HepG2 (cell line): ENCODE data around the gene PRR23E. TPM values are rescaled to one million over a fixed set of nuclear protein-coding genes. Genes with fewer than 3 reads are reported as not detected.

Experiments
- ATAC-seq: fragments of 200-7000 bp; cut with Tn5 transposase; 3 replicates; pipeline ENCODE4 v1.9.1; 2020; ENCODE audit warnings: mild to moderate bottlenecking, moderate library complexity
- BruUV-seq: library from RNA; stranded (reverse); fragments of 400-500 nt; replicated peaks from 2 replicates; lab custom pipeline; 2021; lab: Mats Ljungman, UMichigan
- CTCF ChIA-PET: fragments of 300-600 bp; formaldehyde crosslinking; extraction: SDS; loops from one replicate; lab custom pipeline; 2021; ENCODE audit warnings: low total read pairs, inconsistent platforms, low intra/inter-chr PET ratio; lab: Yijun Ruan, JAX
- POLR2A ChIA-PET: fragments of 350-600 bp; sonication (Branson Sonifier 250); formaldehyde crosslinking; loops from one replicate; lab custom pipeline; 2020; ENCODE audit warnings: antibody characterized with exemption, inconsistent platforms; lab: Yijun Ruan, JAX
- DNase-seq: peaks from one replicate; pipeline ENCODE4 v3.0.0-alpha.2; 2015; ENCODE audit warnings: low spot score
- FAIRE-seq: peaks from 3 replicates; lab custom pipeline; 2011; peaks lifted over from hg19 to GRCh38; lab: Jason Lieb, UNC
- H2AFZ ChIP-seq: one replicate; pipeline ENCODE4 v1.6.1; 2011; ENCODE audit warnings: low read length, inconsistent platforms
- H3K27ac ChIP-seq: fragments of 300-600 bp; 3 replicates; pipeline ENCODE4 v1.8.0; 2011; ENCODE audit warnings: mixed run types, mild to moderate bottlenecking, mixed read lengths, low read length, inconsistent platforms; ENCODE audit not compliant: insufficient read depth; ENCODE audit errors: extremely low read length
- H3K27me3 ChIP-seq, 2 experiments: fragments of 200-600 bp in 1 of 2; 2 replicates in 1 of 2; 3 replicates in 1 of 2; pipeline versions ENCODE4 v1.6.0 to v1.8.0; 2011; ENCODE audit warnings: low read length in 2 of 2, mild to moderate bottlenecking in 2 of 2, moderate library complexity in 2 of 2, inconsistent platforms in 1 of 2; ENCODE audit not compliant: insufficient read depth in 2 of 2, control insufficient read depth in 1 of 2
- H3K36me3 ChIP-seq, 2 experiments: fragments of 200-600 bp in 1 of 2; replicated peaks in 1 of 2; 2 replicates in 1 of 2; 3 replicates in 1 of 2; pipeline versions ENCODE4 v1.5.1 to v1.8.0; 2011; ENCODE audit warnings: low read length in 2 of 2, inconsistent platforms in 1 of 2; ENCODE audit not compliant: insufficient read depth in 2 of 2, control insufficient read depth in 1 of 2
- H3K4me1 ChIP-seq: 2 replicates; pipeline ENCODE4 v1.5.1; 2012; ENCODE audit warnings: low read length, inconsistent platforms; ENCODE audit not compliant: insufficient read depth
- H3K4me2 ChIP-seq: 2 replicates; pipeline ENCODE4 v1.6.0; 2011; ENCODE audit warnings: low read depth, low read length, inconsistent platforms
- H3K4me3 ChIP-seq, 3 experiments: fragments of 200-600 bp in 1 of 3; sonication (generic), shearing (Covaris generic) in 1 of 3; replicated peaks in 1 of 3; 2 replicates each; pipeline ENCODE4 v1.5.1; 2011 to 2016; ENCODE audit warnings: low read length in 3 of 3, inconsistent platforms in 2 of 3, low read depth in 2 of 3, mild to moderate bottlenecking in 2 of 3, control low read depth in 1 of 3, mixed read lengths in 1 of 3; ENCODE audit not compliant: insufficient read depth in 1 of 3
- H3K79me2 ChIP-seq: one replicate; pipeline ENCODE4 v1.6.1; 2011; ENCODE audit warnings: low read length, inconsistent platforms; ENCODE audit not compliant: insufficient read depth
- H3K9ac ChIP-seq: 2 replicates; pipeline ENCODE4 v1.6.0; 2011; ENCODE audit warnings: mild to moderate bottlenecking, low read depth, low read length, inconsistent platforms; ENCODE audit not compliant: insufficient read depth
- H3K9me3 ChIP-seq: 2 replicates; pipeline ENCODE4 v1.5.1; 2012; ENCODE audit warnings: mild to moderate bottlenecking, low read length
- H4K20me1 ChIP-seq: 2 replicates; pipeline ENCODE4 v1.6.0; 2011; ENCODE audit warnings: inconsistent platforms, mild to moderate bottlenecking, low read length, moderate library complexity; ENCODE audit not compliant: insufficient read depth
- RNF2 ChIP-seq: fragments of 450-650 bp; conservative IDR thresholded peaks from 2 replicates; pipeline ENCODE4 v1.6.1; 2016; ENCODE audit warnings: low read depth
- ZBTB7B ChIP-seq: sonication (generic); formaldehyde crosslinking; IDR thresholded peaks from 2 replicates; pipeline ENCODE4 v1.4.0; 2020; ENCODE audit warnings: missing genetic modification reagents
- ZNF10 ChIP-seq: sonication (generic); formaldehyde crosslinking; IDR thresholded peaks from 2 replicates; pipeline ENCODE4 v1.4.0; 2020; ENCODE audit warnings: mild to moderate bottlenecking, low read depth, missing genetic modification reagents, borderline replicate concordance
- ZNF451 ChIP-seq: sonication (generic); formaldehyde crosslinking; IDR thresholded peaks from 2 replicates; pipeline ENCODE4 v1.5.0; 2020; ENCODE audit warnings: mild to moderate bottlenecking, missing genetic modification reagents
- ZNF790 ChIP-seq: sonication (generic); formaldehyde crosslinking; IDR thresholded peaks from 2 replicates; pipeline ENCODE4 v1.8.0; 2022; ENCODE audit warnings: missing genetic modification reagents, mild to moderate bottlenecking, borderline replicate concordance
- WGBS: methylation state at CpG from one replicate; pipeline ENCODE4 v1.1.6; 2017; ENCODE audit warnings: low lambda C conversion rate; 5-methylcytosine and 5-hydroxymethylcytosine counted together
- in situ Hi-C: cut with HindIII; loops from 2 replicates; pipeline ENCODE4 v1.10.0; 2017; ENCODE audit warnings: low pct_unique_long_range_greater_than_20kb; ENCODE audit not compliant: extremely low pct_ligation_motif_present
- intact Hi-C: fragments of 100-400 bp; cut with micrococcal nuclease; formaldehyde crosslinking; loops from one replicate; pipeline ENCODE4 v1.10.0; 2022; ENCODE audit not compliant: unreplicated experiment
- polyA plus RNA-seq, 8 experiments: library from polyadenylated mRNA; depleted of rRNA in 3 of 8; stranded (reverse) in 7 of 8; unstranded in 1 of 8; fragments of >200 nt; fragmentation: Illumina TruSeq in 4 of 8; extraction: Trizol in 4 of 8; gene quantifications; 2 replicates each; pipeline versions ENCODE4 v1.2.1 to v1.2.3, GENCODE V29; 2011 to 2016; ENCODE audit warnings: low read depth in 4 of 8, missing spikeins in 1 of 8, mixed read lengths in 1 of 8; ENCODE audit not compliant: insufficient read depth in 1 of 8
- total RNA-seq, 5 experiments: library from RNA; depleted of rRNA; stranded (reverse); fragments of >200 nt; fragmentation: Illumina TruSeq; extraction: Trizol; gene quantifications; 2 replicates each; pipeline ENCODE4 v1.2.3, GENCODE V29; 2016; ENCODE audit warnings: low read depth in 1 of 5
- TF ChIP-seq, protein P1 (sequence below): sonication (generic); formaldehyde crosslinking; IDR thresholded peaks from 2 replicates; pipeline ENCODE4 v1.5.0; 2020; ENCODE audit warnings: missing genetic modification reagents
- TF ChIP-seq, protein P2 (sequence below): sonication (generic); formaldehyde crosslinking; IDR thresholded peaks from 2 replicates; pipeline ENCODE4 v1.4.0; 2020; ENCODE audit warnings: missing genetic modification reagents, borderline replicate concordance
- TF ChIP-seq, protein P3 (sequence below): sonication (generic); formaldehyde crosslinking; conservative IDR thresholded peaks from 2 replicates; pipeline ENCODE4 v1.4.0; 2020; ENCODE audit warnings: missing genetic modification reagents
- TF ChIP-seq, protein P4 (sequence below): sonication (generic); formaldehyde crosslinking; IDR thresholded peaks from 2 replicates; pipeline ENCODE4 v1.5.1; 2020; ENCODE audit warnings: missing genetic modification reagents, mild to moderate bottlenecking, borderline replicate concordance

PRR23E gene
- total and polyA plus RNA-seq, 2 of the 13 experiments (the other 11 are each of a cell fraction or from before 2014, with no cell fraction given), result not detected

DNA sequence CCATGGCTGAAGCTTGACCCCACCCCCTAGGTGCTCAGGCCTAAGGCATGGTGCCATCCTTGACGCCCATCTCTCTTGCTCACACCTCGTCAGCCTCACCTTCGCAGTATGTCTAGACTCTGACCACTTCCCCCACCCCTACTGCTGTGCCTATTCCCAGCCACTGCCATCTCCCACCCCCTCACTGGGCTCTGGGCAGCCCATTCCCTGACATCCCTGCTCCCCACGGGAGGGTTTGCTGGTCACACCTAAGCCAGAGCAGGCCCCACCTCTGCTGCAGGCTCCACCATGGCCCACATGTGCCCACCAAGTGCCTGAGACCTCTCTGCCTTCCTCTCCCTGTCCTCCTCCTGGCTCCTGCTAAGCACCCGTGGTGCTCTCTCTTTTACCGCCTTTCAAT is 47.7 kb upstream of the PRR23E start:
- Histone ChIP-seq H3K36me3 (no peaks in the 10 kb centered on the region), H3K4me1 (no peaks in the 10 kb centered on the region), H3K27me3 (peaks cover 3 to 43% of the 10 kb centered on the region in 2 experiments; a peak in 4 of 5 replicates), H3K4me3 (no peak overlapping the region), H3K27ac (no peak overlapping the region), H3K9ac (no peak overlapping the region), H3K9me3 (no peaks in the 10 kb centered on the region), H3K4me2 (no peak overlapping the region), H4K20me1 (0 out of 2 replicates have a peak, but pooled peaks cover 5% of the 10 kb centered on the region)
- in situ Hi-C loops (no loop called here), intact Hi-C loops (no loop called here)
- BruUV-seq, result no TSS peak
- DNase-seq, result no peak
- FAIRE-seq, result no peak
- TF ChIP-seq, protein P1, sequence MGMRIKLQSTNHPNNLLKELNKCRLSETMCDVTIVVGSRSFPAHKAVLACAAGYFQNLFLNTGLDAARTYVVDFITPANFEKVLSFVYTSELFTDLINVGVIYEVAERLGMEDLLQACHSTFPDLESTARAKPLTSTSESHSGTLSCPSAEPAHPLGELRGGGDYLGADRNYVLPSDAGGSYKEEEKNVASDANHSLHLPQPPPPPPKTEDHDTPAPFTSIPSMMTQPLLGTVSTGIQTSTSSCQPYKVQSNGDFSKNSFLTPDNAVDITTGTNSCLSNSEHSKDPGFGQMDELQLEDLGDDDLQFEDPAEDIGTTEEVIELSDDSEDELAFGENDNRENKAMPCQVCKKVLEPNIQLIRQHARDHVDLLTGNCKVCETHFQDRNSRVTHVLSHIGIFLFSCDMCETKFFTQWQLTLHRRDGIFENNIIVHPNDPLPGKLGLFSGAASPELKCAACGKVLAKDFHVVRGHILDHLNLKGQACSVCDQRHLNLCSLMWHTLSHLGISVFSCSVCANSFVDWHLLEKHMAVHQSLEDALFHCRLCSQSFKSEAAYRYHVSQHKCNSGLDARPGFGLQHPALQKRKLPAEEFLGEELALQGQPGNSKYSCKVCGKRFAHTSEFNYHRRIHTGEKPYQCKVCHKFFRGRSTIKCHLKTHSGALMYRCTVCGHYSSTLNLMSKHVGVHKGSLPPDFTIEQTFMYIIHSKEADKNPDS (CRISPR knock-in tag), result no peak
- TF ChIP-seq, protein P2, sequence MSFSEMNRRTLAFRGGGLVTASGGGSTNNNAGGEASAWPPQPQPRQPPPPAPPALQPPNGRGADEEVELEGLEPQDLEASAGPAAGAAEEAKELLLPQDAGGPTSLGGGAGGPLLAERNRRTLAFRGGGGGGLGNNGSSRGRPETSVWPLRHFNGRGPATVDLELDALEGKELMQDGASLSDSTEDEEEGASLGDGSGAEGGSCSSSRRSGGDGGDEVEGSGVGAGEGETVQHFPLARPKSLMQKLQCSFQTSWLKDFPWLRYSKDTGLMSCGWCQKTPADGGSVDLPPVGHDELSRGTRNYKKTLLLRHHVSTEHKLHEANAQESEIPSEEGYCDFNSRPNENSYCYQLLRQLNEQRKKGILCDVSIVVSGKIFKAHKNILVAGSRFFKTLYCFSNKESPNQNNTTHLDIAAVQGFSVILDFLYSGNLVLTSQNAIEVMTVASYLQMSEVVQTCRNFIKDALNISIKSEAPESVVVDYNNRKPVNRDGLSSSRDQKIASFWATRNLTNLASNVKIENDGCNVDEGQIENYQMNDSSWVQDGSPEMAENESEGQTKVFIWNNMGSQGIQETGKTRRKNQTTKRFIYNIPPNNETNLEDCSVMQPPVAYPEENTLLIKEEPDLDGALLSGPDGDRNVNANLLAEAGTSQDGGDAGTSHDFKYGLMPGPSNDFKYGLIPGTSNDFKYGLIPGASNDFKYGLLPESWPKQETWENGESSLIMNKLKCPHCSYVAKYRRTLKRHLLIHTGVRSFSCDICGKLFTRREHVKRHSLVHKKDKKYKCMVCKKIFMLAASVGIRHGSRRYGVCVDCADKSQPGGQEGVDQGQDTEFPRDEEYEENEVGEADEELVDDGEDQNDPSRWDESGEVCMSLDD (CRISPR knock-in tag), result no peak
- TF ChIP-seq, protein P3, sequence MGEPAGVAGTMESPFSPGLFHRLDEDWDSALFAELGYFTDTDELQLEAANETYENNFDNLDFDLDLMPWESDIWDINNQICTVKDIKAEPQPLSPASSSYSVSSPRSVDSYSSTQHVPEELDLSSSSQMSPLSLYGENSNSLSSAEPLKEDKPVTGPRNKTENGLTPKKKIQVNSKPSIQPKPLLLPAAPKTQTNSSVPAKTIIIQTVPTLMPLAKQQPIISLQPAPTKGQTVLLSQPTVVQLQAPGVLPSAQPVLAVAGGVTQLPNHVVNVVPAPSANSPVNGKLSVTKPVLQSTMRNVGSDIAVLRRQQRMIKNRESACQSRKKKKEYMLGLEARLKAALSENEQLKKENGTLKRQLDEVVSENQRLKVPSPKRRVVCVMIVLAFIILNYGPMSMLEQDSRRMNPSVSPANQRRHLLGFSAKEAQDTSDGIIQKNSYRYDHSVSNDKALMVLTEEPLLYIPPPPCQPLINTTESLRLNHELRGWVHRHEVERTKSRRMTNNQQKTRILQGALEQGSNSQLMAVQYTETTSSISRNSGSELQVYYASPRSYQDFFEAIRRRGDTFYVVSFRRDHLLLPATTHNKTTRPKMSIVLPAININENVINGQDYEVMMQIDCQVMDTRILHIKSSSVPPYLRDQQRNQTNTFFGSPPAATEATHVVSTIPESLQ (CRISPR knock-in tag), result no peak
- TF ChIP-seq ZNF790, result no peak
- TF ChIP-seq RNF2, result no peak
- TF ChIP-seq ZNF10 (CRISPR knock-in tag), result no peak
- no peak for TF ChIP-seq ZNF451 (CRISPR knock-in tag)
- TF ChIP-seq, protein P4, sequence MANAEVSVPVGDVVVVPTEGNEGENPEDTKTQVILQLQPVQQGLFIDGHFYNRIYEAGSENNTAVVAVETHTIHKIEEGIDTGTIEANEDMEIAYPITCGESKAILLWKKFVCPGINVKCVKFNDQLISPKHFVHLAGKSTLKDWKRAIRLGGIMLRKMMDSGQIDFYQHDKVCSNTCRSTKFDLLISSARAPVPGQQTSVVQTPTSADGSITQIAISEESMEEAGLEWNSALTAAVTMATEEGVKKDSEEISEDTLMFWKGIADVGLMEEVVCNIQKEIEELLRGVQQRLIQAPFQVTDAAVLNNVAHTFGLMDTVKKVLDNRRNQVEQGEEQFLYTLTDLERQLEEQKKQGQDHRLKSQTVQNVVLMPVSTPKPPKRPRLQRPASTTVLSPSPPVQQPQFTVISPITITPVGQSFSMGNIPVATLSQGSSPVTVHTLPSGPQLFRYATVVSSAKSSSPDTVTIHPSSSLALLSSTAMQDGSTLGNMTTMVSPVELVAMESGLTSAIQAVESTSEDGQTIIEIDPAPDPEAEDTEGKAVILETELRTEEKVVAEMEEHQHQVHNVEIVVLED (CRISPR knock-in tag), result no peak
- TF ChIP-seq ZBTB7B (CRISPR knock-in tag), result no peak
- TF ChIP-seq, all 625 proteins: peak for 0
- H2AFZ ChIP-seq, result no peak overlapping the region
- ChIA-PET POLR2A (no interaction called here), CTCF (no interaction called here)
- H3K79me2 ChIP-seq, result no peaks in the 10 kb centered on the region
- WGBS, result 9% methylated on average over 6 of the region's 6 CpGs
- no peak for ATAC-seq
